K562 (cell line): ENCODE results near the gene NTN1. TPM values are rescaled to one million over a fixed set of nuclear protein-coding genes. Genes with fewer than 3 reads are reported as not detected.

Experiments used
- ATAC-seq: fragments of 200-7000 bp; cut with Tn5 transposase; 3 replicates; pipeline ENCODE4 v1.9.1; 2020; ENCODE audit warnings: moderate library complexity
- BruUV-seq: library from RNA; stranded (reverse); fragments of 400-500 nt; replicated peaks from 2 replicates; lab custom pipeline; 2021; lab: Mats Ljungman, UMichigan
- CTCF ChIA-PET: fragments of 300-600 bp; formaldehyde crosslinking; extraction: SDS; loops from one replicate; lab custom pipeline; 2021; ENCODE audit warnings: low intra/inter-chr PET ratio; lab: Yijun Ruan, JAX
- POLR2A ChIA-PET: fragments of 300-600, 350-650 bp; sonication (Branson Sonifier 250); formaldehyde crosslinking; extraction: SDS; loops from one replicate; lab custom pipeline; 2021; ENCODE audit warnings: antibody characterized with exemption, inconsistent platforms; lab: Yijun Ruan, JAX
- DNase-seq, 4 experiments: peaks; one replicate each; pipeline versions ENCODE4 v3.0.0 to v3.0.0-alpha.2; 2011 to 2018; ENCODE audit warnings: low spot score in 3 of 4, mixed read lengths in 3 of 4; ENCODE audit errors: extremely low read depth in 1 of 4
- FAIRE-seq: peaks from 2 replicates; lab custom pipeline; 2011; peaks lifted over from hg19 to GRCh38; lab: Jason Lieb, UNC
- H2AFZ ChIP-seq: 2 replicates; pipeline ENCODE4 v1.6.0; 2011; ENCODE audit warnings: low read depth, low read length, control low read depth, inconsistent platforms
- H3K27ac ChIP-seq: fragments of 200-600 bp; 3 replicates; pipeline ENCODE4 v1.8.0; 2011; ENCODE audit warnings: low read depth, mild to moderate bottlenecking, control low read depth, inconsistent platforms, low read length, moderate library complexity, mixed read lengths; ENCODE audit errors: extremely low read depth
- H3K27me3 ChIP-seq, 2 experiments: fragments of 300-600 bp in 1 of 2; 2 replicates in 1 of 2; 3 replicates in 1 of 2; pipeline versions ENCODE4 v1.6.0 to v1.8.0; 2011; ENCODE audit warnings: inconsistent platforms in 2 of 2, low read length in 2 of 2, mild to moderate bottlenecking in 1 of 2, mixed read lengths in 1 of 2, moderate library complexity in 1 of 2; ENCODE audit not compliant: control insufficient read depth in 2 of 2, insufficient read depth in 2 of 2
- H3K36me3 ChIP-seq: fragments of 300-600 bp; 3 replicates; pipeline ENCODE4 v1.8.0; 2011; ENCODE audit warnings: mild to moderate bottlenecking, low read length, inconsistent platforms; ENCODE audit not compliant: control insufficient read depth, insufficient read depth
- H3K4me1 ChIP-seq, 2 experiments: fragments of 200-600 bp in 1 of 2; replicated peaks in 1 of 2; 2 replicates in 1 of 2; 3 replicates in 1 of 2; pipeline versions ENCODE4 v1.5.1 to v1.8.0; 2011; ENCODE audit warnings: inconsistent platforms in 2 of 2, low read length in 2 of 2, mild to moderate bottlenecking in 1 of 2, mixed read lengths in 1 of 2, moderate library complexity in 1 of 2; ENCODE audit not compliant: control insufficient read depth in 2 of 2, insufficient read depth in 2 of 2
- H3K4me2 ChIP-seq: 2 replicates; pipeline ENCODE4 v1.6.1; 2011; ENCODE audit warnings: low read length, control low read depth, inconsistent platforms, mixed read lengths; ENCODE audit not compliant: insufficient read depth
- H3K4me3 ChIP-seq: fragments of 200-600 bp; sonication (generic), shearing (Covaris generic); 2 replicates; pipeline ENCODE4 v1.5.1; 2016; ENCODE audit warnings: control low read depth, inconsistent platforms
- H3K79me2 ChIP-seq: fragments of 200-600 bp; 3 replicates; pipeline ENCODE4 v1.8.0; 2011; ENCODE audit warnings: low read length, inconsistent platforms; ENCODE audit not compliant: control insufficient read depth, insufficient read depth
- H3K9ac ChIP-seq, 2 experiments: 2 replicates each; pipeline versions ENCODE4 v1.6.0 to v1.6.1; 2011; ENCODE audit warnings: low read depth in 2 of 2, low read length in 2 of 2, control low read depth in 1 of 2, inconsistent platforms in 1 of 2, mild to moderate bottlenecking in 1 of 2, mixed read lengths in 1 of 2; ENCODE audit not compliant: insufficient read depth in 1 of 2
- H3K9me1 ChIP-seq: one replicate; pipeline ENCODE4 v1.6.0; 2011; ENCODE audit warnings: inconsistent platforms, mild to moderate bottlenecking, low read length, moderate library complexity; ENCODE audit not compliant: control insufficient read depth, insufficient read depth
- H3K9me3 ChIP-seq: replicated peaks from 2 replicates; pipeline ENCODE4 v1.5.1; 2011; ENCODE audit warnings: low read depth, low read length, inconsistent platforms; ENCODE audit not compliant: control insufficient read depth, insufficient read depth
- H4K20me1 ChIP-seq: replicated peaks from 2 replicates; pipeline ENCODE4 v1.6.1; 2011; ENCODE audit warnings: low read length, inconsistent platforms, mixed read lengths; ENCODE audit not compliant: control insufficient read depth, insufficient read depth
- CBX2 ChIP-seq: fragments of 200-600 bp; sonication (generic); IDR thresholded peaks from one replicate; pipeline ENCODE4 v1.6.1; 2012; ENCODE audit warnings: mild to moderate bottlenecking, low read length, inconsistent platforms; ENCODE audit not compliant: insufficient read depth, poor library complexity, severe bottlenecking
- PHF8 ChIP-seq: fragments of 200-600 bp; sonication (generic); IDR thresholded peaks from 2 replicates; pipeline ENCODE4 v1.6.1; 2012; ENCODE audit warnings: mixed run types, mild to moderate bottlenecking, inconsistent platforms, low read length, moderate library complexity, borderline replicate concordance
- POLR2AphosphoS2 ChIP-seq: IDR thresholded peaks from 2 replicates; pipeline ENCODE4 v1.6.1; 2012; ENCODE audit warnings: low read length, improper control_type of control experiment
- ZNF785 ChIP-seq: fragments of 250-450 bp; sonication (Bioruptor Pico); IDR thresholded peaks from 2 replicates; pipeline ENCODE4 v1.4.0; 2020; ENCODE audit warnings: mild to moderate bottlenecking
- WGBS: fragments of 100-300 bp; shearing (Covaris generic); methylation state at CpG from one replicate; pipeline ENCODE4 v1.1.6; 2016; ENCODE audit warnings: low coverage, mixed read lengths; ENCODE audit not compliant: insufficient coverage; ENCODE audit errors: missing lambda C conversion rate; 5-methylcytosine and 5-hydroxymethylcytosine counted together
- in situ Hi-C: fragments of 300-500 bp; cut with MboI; formaldehyde crosslinking; loops from 4 replicates; pipeline ENCODE4 v1.15.0; 2018; ENCODE audit warnings: inconsistent platforms, mixed read lengths
- intact Hi-C: fragments of 100-400 bp; cut with micrococcal nuclease; formaldehyde crosslinking; loops from 2 replicates; pipeline ENCODE4 v1.14.2; 2022
- polyA plus RNA-seq, 8 experiments: library from polyadenylated mRNA; depleted of rRNA in 4 of 8; stranded (reverse) in 5 of 8; unstranded in 3 of 8; fragments of >200 nt; fragmentation: Nextera tagmentation in 2 of 8; fragmentation: Illumina TruSeq in 1 of 8; extraction: Ambion mirVana in 2 of 8; extraction: Trizol in 1 of 8; gene quantifications; 2 replicates each; pipeline versions ENCODE4 v1.2.1 to v1.2.3, GENCODE V29; 2011 to 2014; ENCODE audit warnings: inconsistent platforms in 1 of 8, missing spikeins in 1 of 8
- total RNA-seq, 7 experiments: library from RNA; depleted of rRNA in 6 of 7; stranded (reverse); fragments of >200 nt in 6 of 7; fragmentation: Illumina TruSeq in 2 of 7; extraction: Trizol in 2 of 7; gene quantifications; 2 replicates each; pipeline versions ENCODE4 v1.2.1 to v1.2.3, GENCODE V29; 2011 to 2021; ENCODE audit warnings: low replicate concordance in 1 of 7
- TF ChIP-seq, protein P1 (sequence below): fragments of 250-450 bp; sonication (Bioruptor Pico); IDR thresholded peaks from 2 replicates; pipeline ENCODE4 v1.6.1; 2021; ENCODE audit warnings: mild to moderate bottlenecking
- TF ChIP-seq, protein P2 (sequence below), 2 experiments: IDR thresholded peaks; 2 replicates each; pipeline ENCODE4 v1.6.1; 2011; ENCODE audit warnings: borderline replicate concordance in 1 of 2, control low read depth in 1 of 2, low read depth in 1 of 2, low read length in 1 of 2, mild to moderate bottlenecking in 1 of 2, mixed read lengths in 1 of 2, moderate library complexity in 1 of 2; ENCODE audit not compliant: insufficient read depth in 1 of 2, insufficient read length in 1 of 2, poor library complexity in 1 of 2, severe bottlenecking in 1 of 2; ENCODE audit errors: extremely low read depth in 1 of 2

Gene NTN1
- total and polyA plus RNA-seq, 9 of the 15 experiments (the other 6 are each of a cell fraction or from before 2014, with no cell fraction given) = 0.02 TPM; not detected in 8

DNA sequence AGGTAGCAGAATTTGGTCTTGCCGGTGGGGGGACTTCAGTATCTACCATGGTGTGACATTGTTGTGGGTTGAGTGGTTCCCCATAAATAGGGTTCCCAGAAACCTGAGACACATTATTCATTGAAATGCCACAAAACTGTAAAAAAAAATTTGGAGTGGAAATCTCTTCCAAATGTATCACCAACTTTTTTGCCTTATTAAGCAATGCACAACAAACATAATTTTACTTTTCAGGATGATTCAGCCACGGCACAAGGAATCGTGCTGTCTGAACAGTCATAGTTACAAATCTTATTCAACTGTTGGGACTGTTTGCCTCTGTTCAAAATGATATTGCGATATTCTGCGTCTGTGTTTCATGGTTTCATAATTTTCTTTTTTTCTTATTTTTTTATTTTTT lies 181.2 kb downstream of the NTN1 start:
- ChIA-PET CTCF (no interaction called here), POLR2A (no interaction called here)
- no peaks in the 10 kb centered on the region for H4K20me1 ChIP-seq
- peaks cover 2 to 8% of the 10 kb centered on the region in 2 experiments; a peak in 2 of 5 replicates for H3K27me3 ChIP-seq
- no peaks in the 10 kb centered on the region for H3K9me1 ChIP-seq
- H3K79me2 ChIP-seq = no peaks in the 10 kb centered on the region
- no peaks in the 10 kb centered on the region for H3K4me1 ChIP-seq
- no peak overlapping the region for H3K9ac ChIP-seq
- 0% methylated on average over 5 of the region's 5 CpGs for WGBS
- no peak overlapping the region for H3K4me2 ChIP-seq
- BruUV-seq = no TSS peak
- no peaks in the 10 kb centered on the region for H3K36me3 ChIP-seq
- in situ Hi-C loops = no loop called here
- FAIRE-seq (no peak), DNase-seq (no peak), ATAC-seq (no peak)
- H3K4me3 ChIP-seq = no peak overlapping the region
- no peaks in the 10 kb centered on the region for H3K9me3 ChIP-seq
- intact Hi-C loops = no loop called here
- H2AFZ ChIP-seq = no peak overlapping the region
- TF ChIP-seq ZNF785 (no peak), POLR2AphosphoS2 (no peak), PHF8 (no peak), CBX2 (no peak)
- TF ChIP-seq, protein P1, sequence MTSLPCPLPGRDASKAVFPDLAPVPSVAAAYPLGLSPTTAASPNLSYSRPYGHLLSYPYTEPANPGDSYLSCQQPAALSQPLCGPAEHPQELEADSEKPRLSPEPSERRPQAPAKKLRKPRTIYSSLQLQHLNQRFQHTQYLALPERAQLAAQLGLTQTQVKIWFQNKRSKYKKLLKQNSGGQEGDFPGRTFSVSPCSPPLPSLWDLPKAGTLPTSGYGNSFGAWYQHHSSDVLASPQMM (CRISPR knock-in tag) = no peak
- TF ChIP-seq, protein P2, sequence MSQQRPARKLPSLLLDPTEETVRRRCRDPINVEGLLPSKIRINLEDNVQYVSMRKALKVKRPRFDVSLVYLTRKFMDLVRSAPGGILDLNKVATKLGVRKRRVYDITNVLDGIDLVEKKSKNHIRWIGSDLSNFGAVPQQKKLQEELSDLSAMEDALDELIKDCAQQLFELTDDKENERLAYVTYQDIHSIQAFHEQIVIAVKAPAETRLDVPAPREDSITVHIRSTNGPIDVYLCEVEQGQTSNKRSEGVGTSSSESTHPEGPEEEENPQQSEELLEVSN (IDR thresholded peaks at IDR 0.05; ENCODE audit: borderline replicate concordance in 1 of 2, extremely low read depth in 1 of 2, insufficient read depth in 1 of 2, insufficient read length in 1 of 2, low read depth in 1 of 2, low read length in 1 of 2, poor library complexity in 1 of 2, severe bottlenecking in 1 of 2) = no peak
- H3K27ac ChIP-seq = no peak overlapping the region
